A549 (cell line): ENCODE measurements around the gene PRKN. TPM values are rescaled to one million over a fixed set of nuclear protein-coding genes. Genes with fewer than 3 reads are reported as not detected.
"Not testable (repeated sequence)": the region's sequence is repeated elsewhere in the genome, so short reads cannot be mapped to it uniquely, and the experiment has no call there.

Experiments
- ATAC-seq, 2 experiments: fragments of 200-7000 bp in 1 of 2; fragments of >200 bp in 1 of 2; cut with Nextera tagmentation in 1 of 2; cut with Tn5 transposase in 1 of 2; 3 replicates each; pipeline versions ENCODE4 v1.8.0 to v1.9.1; 2018 to 2020; ENCODE audit warnings: mild to moderate bottlenecking in 1 of 2, moderate library complexity in 1 of 2
- CTCF ChIA-PET: fragments of 300-600 bp; sonication (Branson Sonifier 250); formaldehyde crosslinking; extraction: SDS; loops from one replicate; lab custom pipeline; 2021; ENCODE audit warnings: antibody characterized with exemption, inconsistent platforms; lab: Yijun Ruan, JAX
- POLR2A ChIA-PET: fragments of 350-600 bp; formaldehyde crosslinking; extraction: SDS; loops from one replicate; lab custom pipeline; 2021; ENCODE audit warnings: antibody characterized with exemption, inconsistent platforms; lab: Yijun Ruan, JAX
- DNase-seq, 2 experiments: peaks; one replicate each; pipeline versions ENCODE4 v3.0.0 to v3.0.0-alpha.2; 2011 to 2016; ENCODE audit warnings: low read depth in 1 of 2, low spot score in 1 of 2
- FAIRE-seq: peaks from 2 replicates; lab custom pipeline; 2011; peaks lifted over from hg19 to GRCh38; lab: Jason Lieb, UNC
- H3K27ac ChIP-seq, 2 experiments: fragments of >200 bp; sonication (Bioruptor Twin); formaldehyde crosslinking; 3 replicates each; pipeline ENCODE4 v1.5.1; 2016 to 2017
- H3K4me1 ChIP-seq: fragments of >200 bp; sonication (Bioruptor Twin); formaldehyde crosslinking; 3 replicates; pipeline ENCODE4 v1.6.1; 2016
- H3K4me2 ChIP-seq: fragments of >200 bp; sonication (Bioruptor Twin); formaldehyde crosslinking; 3 replicates; pipeline ENCODE4 v1.6.1; 2016
- H3K4me3 ChIP-seq: fragments of >200 bp; sonication (Bioruptor Twin); formaldehyde crosslinking; 3 replicates; pipeline ENCODE4 v1.5.1; 2016
- H3K9me3 ChIP-seq: fragments of >200 bp; sonication (Bioruptor Twin); formaldehyde crosslinking; 3 replicates; pipeline ENCODE4 v1.6.1; 2016
- CHD4 ChIP-seq: fragments of 200-600 bp; sonication (generic); IDR thresholded peaks from 2 replicates; pipeline ENCODE4 v1.6.1; 2016; ENCODE audit warnings: antibody characterized with exemption, mild to moderate bottlenecking, borderline replicate concordance
- CTCF ChIP-seq: fragments of >200 bp; sonication (Bioruptor Twin); formaldehyde crosslinking; IDR thresholded peaks from 3 replicates; pipeline ENCODE4 v1.5.1; 2016
- EHF ChIP-seq: fragments of 250-450 bp; sonication (Bioruptor Pico); IDR thresholded peaks from 2 replicates; pipeline ENCODE4 v1.5.0; 2020; ENCODE audit warnings: mild to moderate bottlenecking
- FOSB ChIP-seq: fragments of 250-450 bp; sonication (Bioruptor Pico); IDR thresholded peaks from 2 replicates; pipeline ENCODE4 v1.5.0; 2020; ENCODE audit warnings: mild to moderate bottlenecking, moderate library complexity
- FOXS1 ChIP-seq: fragments of 250-450 bp; sonication (Bioruptor Pico); IDR thresholded peaks from 2 replicates; pipeline ENCODE4 v1.5.0; 2020; ENCODE audit warnings: mild to moderate bottlenecking, moderate library complexity
- HOXB5 ChIP-seq: fragments of 250-450 bp; sonication (Bioruptor Pico); IDR thresholded peaks from 2 replicates; pipeline ENCODE4 v1.5.0; 2020; ENCODE audit warnings: mild to moderate bottlenecking, moderate library complexity
- JUN ChIP-seq, 2 experiments: fragments of >200 bp; sonication (Bioruptor Twin); formaldehyde crosslinking; IDR thresholded peaks; 2 replicates in 1 of 2; 3 replicates in 1 of 2; pipeline ENCODE4 v1.6.1; 2016 to 2017
- JUNB ChIP-seq: fragments of >200 bp; sonication (Bioruptor Twin); formaldehyde crosslinking; IDR thresholded peaks from 2 replicates; pipeline ENCODE4 v1.6.1; 2016
- MAFK ChIP-seq: fragments of 450-650 bp; IDR thresholded peaks from 2 replicates; pipeline ENCODE4 v1.6.1; 2014; ENCODE audit not compliant: partially characterized antibody
- NFE2L2 ChIP-seq: fragments of 150-350 bp; conservative IDR thresholded peaks from 2 replicates; pipeline ENCODE4 v1.6.1; 2014; ENCODE audit warnings: low read length
- NPAS2 ChIP-seq: fragments of 250-450 bp; sonication (Bioruptor Pico); IDR thresholded peaks from 2 replicates; pipeline ENCODE4 v1.8.0; 2022; ENCODE audit warnings: mild to moderate bottlenecking, moderate library complexity, borderline replicate concordance
- NR3C1 ChIP-seq: fragments of >200 bp; sonication (Bioruptor Twin); formaldehyde crosslinking; IDR thresholded peaks from 3 replicates; pipeline ENCODE4 v1.6.1; 2017
- RAD21 ChIP-seq, 2 experiments: fragments of >200 bp in 1 of 2; sonication (Bioruptor Twin) in 1 of 2; formaldehyde crosslinking in 1 of 2; IDR thresholded peaks in 1 of 2; conservative IDR thresholded peaks in 1 of 2; 2 replicates in 1 of 2; 3 replicates in 1 of 2; pipeline ENCODE4 v1.6.1; 2012 to 2018; ENCODE audit warnings: inconsistent platforms in 1 of 2
- RFX5 ChIP-seq: fragments of 450-650 bp; IDR thresholded peaks from 2 replicates; pipeline ENCODE4 v1.7.1; 2014; ENCODE audit warnings: antibody characterized with exemption, mild to moderate bottlenecking, moderate library complexity
- TP53 ChIP-seq: fragments of 250-450 bp; sonication (Bioruptor Pico); IDR thresholded peaks from 2 replicates; pipeline ENCODE4 v1.5.0; 2021; ENCODE audit warnings: mild to moderate bottlenecking, moderate library complexity
- USF2 ChIP-seq: fragments of 450-650 bp; IDR thresholded peaks from 2 replicates; pipeline ENCODE4 v1.6.1; 2014; ENCODE audit warnings: antibody characterized with exemption
- ZC3H11A ChIP-seq: fragments of 450-650 bp; IDR thresholded peaks from 2 replicates; pipeline ENCODE4 v1.6.1; 2014; ENCODE audit warnings: antibody characterized with exemption, mild to moderate bottlenecking
- WGBS: methylation state at CpG from one replicate; pipeline ENCODE4 v1.1.6; 2017; ENCODE audit errors: missing lambda C conversion rate; 5-methylcytosine and 5-hydroxymethylcytosine counted together
- polyA plus RNA-seq, 4 experiments: library from polyadenylated mRNA; depleted of rRNA in 3 of 4; stranded (reverse); fragments of >200 nt; fragmentation: RNase III in 1 of 4; extraction: RNeasy Plus Mini Kit Qiagen cat#74134 plus additional on column Dnase treatment in 1 of 4; gene quantifications; 2 replicates in 3 of 4; 3 replicates in 1 of 4; pipeline ENCODE4 v1.2.3, GENCODE V29; 2011 to 2017
- TF ChIP-seq, protein P1 (sequence below): fragments of 150-350 bp; IDR thresholded peaks from 2 replicates; pipeline ENCODE4 v1.6.1; 2014; ENCODE audit warnings: low read depth, mild to moderate bottlenecking, low read length
- TF ChIP-seq, protein P2 (sequence below): fragments of >200 bp; sonication (Bioruptor Twin); formaldehyde crosslinking; IDR thresholded peaks from 3 replicates; pipeline ENCODE4 v1.6.1; 2016
- TF ChIP-seq, protein P3 (sequence below): fragments of 250-450 bp; sonication (Bioruptor Pico); IDR thresholded peaks from 2 replicates; pipeline ENCODE4 v1.5.0; 2021; ENCODE audit warnings: mild to moderate bottlenecking, moderate library complexity, borderline replicate concordance
- TF ChIP-seq, protein P4 (sequence below): IDR thresholded peaks from 2 replicates; pipeline ENCODE4 v1.6.1; 2012; ENCODE audit warnings: low read depth, borderline replicate concordance

Gene PRKN
- polyA plus RNA-seq, 2 of the 4 experiments (the other 2 are of a cell fraction) = 0.36 to 0.39 TPM

- WGBS = 88% methylated on average over 4 of the region's 4 CpGs
Observed at GRCh38 chr6:161869491-161869890, 858.1 kb downstream of the PRKN start.

GRCh38 chr6:161866570-161866969, 861.0 kb downstream of the PRKN start:
- DNase-seq = no peak
- TF ChIP-seq, protein P1, sequence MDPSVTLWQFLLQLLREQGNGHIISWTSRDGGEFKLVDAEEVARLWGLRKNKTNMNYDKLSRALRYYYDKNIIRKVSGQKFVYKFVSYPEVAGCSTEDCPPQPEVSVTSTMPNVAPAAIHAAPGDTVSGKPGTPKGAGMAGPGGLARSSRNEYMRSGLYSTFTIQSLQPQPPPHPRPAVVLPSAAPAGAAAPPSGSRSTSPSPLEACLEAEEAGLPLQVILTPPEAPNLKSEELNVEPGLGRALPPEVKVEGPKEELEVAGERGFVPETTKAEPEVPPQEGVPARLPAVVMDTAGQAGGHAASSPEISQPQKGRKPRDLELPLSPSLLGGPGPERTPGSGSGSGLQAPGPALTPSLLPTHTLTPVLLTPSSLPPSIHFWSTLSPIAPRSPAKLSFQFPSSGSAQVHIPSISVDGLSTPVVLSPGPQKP = no peak
- no peak for TF ChIP-seq HOXB5 (CRISPR knock-in tag)
- no peak for TF ChIP-seq NR3C1
- TF ChIP-seq, protein P2, sequence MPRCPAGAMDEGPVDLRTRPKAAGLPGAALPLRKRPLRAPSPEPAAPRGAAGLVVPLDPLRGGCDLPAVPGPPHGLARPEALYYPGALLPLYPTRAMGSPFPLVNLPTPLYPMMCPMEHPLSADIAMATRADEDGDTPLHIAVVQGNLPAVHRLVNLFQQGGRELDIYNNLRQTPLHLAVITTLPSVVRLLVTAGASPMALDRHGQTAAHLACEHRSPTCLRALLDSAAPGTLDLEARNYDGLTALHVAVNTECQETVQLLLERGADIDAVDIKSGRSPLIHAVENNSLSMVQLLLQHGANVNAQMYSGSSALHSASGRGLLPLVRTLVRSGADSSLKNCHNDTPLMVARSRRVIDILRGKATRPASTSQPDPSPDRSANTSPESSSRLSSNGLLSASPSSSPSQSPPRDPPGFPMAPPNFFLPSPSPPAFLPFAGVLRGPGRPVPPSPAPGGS = no peak
- no peak for TF ChIP-seq FOXS1 (CRISPR knock-in tag)
- TF ChIP-seq TP53 (CRISPR knock-in tag) = no peak
- TF ChIP-seq, protein P3, sequence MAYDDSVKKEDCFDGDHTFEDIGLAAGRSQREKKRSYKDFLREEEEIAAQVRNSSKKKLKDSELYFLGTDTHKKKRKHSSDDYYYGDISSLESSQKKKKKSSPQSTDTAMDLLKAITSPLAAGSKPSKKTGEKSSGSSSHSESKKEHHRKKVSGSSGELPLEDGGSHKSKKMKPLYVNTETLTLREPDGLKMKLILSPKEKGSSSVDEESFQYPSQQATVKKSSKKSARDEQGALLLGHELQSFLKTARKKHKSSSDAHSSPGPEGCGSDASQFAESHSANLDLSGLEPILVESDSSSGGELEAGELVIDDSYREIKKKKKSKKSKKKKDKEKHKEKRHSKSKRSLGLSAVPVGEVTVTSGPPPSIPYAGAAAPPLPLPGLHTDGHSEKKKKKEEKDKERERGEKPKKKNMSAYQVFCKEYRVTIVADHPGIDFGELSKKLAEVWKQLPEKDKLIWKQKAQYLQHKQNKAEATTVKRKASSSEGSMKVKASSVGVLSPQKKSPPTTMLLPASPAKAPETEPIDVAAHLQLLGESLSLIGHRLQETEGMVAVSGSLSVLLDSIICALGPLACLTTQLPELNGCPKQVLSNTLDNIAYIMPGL (CRISPR knock-in tag) = no peak
- no peak for TF ChIP-seq RFX5
- no peak for TF ChIP-seq RAD21 (conservative IDR thresholded peaks at IDR 0.05 in 1 of 2, IDR thresholded peaks at IDR 0.05 in 1 of 2)
- TF ChIP-seq, all 56 proteins: peak for 0
- WGBS = 95% methylated on average over 3 of the region's 3 CpGs
- Histone ChIP-seq H3K27ac (no peak overlapping the region), H3K4me2 (no peak overlapping the region), H3K4me3 (no peak overlapping the region), H3K9me3 (no peaks in the 10 kb centered on the region), H3K4me1 (no peaks in the 10 kb centered on the region)
- ChIA-PET CTCF (no interaction called here), POLR2A (no interaction called here)
- ATAC-seq (no peak), FAIRE-seq (no peak)

More at GRCh38 chr6:161869491-161869890, 858.1 kb downstream of the PRKN start:
- FAIRE-seq (no peak), ATAC-seq (no peak), DNase-seq (no peak)
- H3K4me2 ChIP-seq = no peak overlapping the region
- no peaks in the 10 kb centered on the region for H3K9me3 ChIP-seq
- TF ChIP-seq, protein P3 (CRISPR knock-in tag) = no peak
- TF ChIP-seq JUNB (no peak), NPAS2 (no peak), FOSB (CRISPR knock-in tag) (no peak), JUN (IDR thresholded peaks at IDR 0.05) (no peak), CTCF (no peak), NR3C1 (no peak), EHF (CRISPR knock-in tag) (no peak), CHD4 (no peak), USF2 (no peak), ZC3H11A (no peak), NFE2L2 (no peak), MAFK (no peak), RAD21 (conservative IDR thresholded peaks at IDR 0.05 in 1 of 2, IDR thresholded peaks at IDR 0.05 in 1 of 2) (no peak), TP53 (CRISPR knock-in tag) (no peak)
- TF ChIP-seq, protein P4, sequence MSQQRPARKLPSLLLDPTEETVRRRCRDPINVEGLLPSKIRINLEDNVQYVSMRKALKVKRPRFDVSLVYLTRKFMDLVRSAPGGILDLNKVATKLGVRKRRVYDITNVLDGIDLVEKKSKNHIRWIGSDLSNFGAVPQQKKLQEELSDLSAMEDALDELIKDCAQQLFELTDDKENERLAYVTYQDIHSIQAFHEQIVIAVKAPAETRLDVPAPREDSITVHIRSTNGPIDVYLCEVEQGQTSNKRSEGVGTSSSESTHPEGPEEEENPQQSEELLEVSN = no peak
- ChIA-PET CTCF (no interaction called here), POLR2A (no interaction called here)
- no peaks in the 10 kb centered on the region for H3K4me1 ChIP-seq
- no peak overlapping the region for H3K27ac ChIP-seq
- no peak overlapping the region for H3K4me3 ChIP-seq

GRCh38 chr6:161861061-161861460, 866.5 kb downstream of the PRKN start:
- 13% methylated on average over 2 of the region's 2 CpGs for WGBS
- H3K4me3 ChIP-seq, H3K27ac ChIP-seq, ATAC-seq, DNase-seq, FAIRE-seq, H3K9me3 ChIP-seq, POLR2A ChIA-PET, H3K4me1 ChIP-seq, CTCF ChIA-PET, H3K4me2 ChIP-seq: not testable (repeated sequence)
